H1 (cell line): ENCODE data around the gene DES. TPM values are rescaled to one million over a fixed set of nuclear protein-coding genes. Genes with fewer than 3 reads are reported as not detected.

Source experiments
- CTCF ChIA-PET: fragments of 300-600 bp; sonication (Branson Sonifier 250); formaldehyde crosslinking; loops from one replicate; lab custom pipeline; 2021; ENCODE audit not compliant: partially characterized antibody; lab: Charles Lee
- POLR2A ChIA-PET: fragments of 300-600 bp; sonication (Branson Sonifier 250); formaldehyde crosslinking; loops from one replicate; lab custom pipeline; 2021; ENCODE audit warnings: inconsistent platforms; ENCODE audit not compliant: partially characterized antibody; lab: Charles Lee
- DNase-seq, 2 experiments: peaks; one replicate each; pipeline versions ENCODE4 v3.0.0 to v3.0.0-alpha.2; 2010 to 2022; ENCODE audit warnings: low spot score in 2 of 2, low read depth in 1 of 2, mixed read lengths in 1 of 2
- FAIRE-seq: peaks from 2 replicates; lab custom pipeline; 2011; peaks lifted over from hg19 to GRCh38; lab: Jason Lieb, UNC
- H2AFZ ChIP-seq: 2 replicates; pipeline ENCODE4 v1.8.1; 2012; ENCODE audit warnings: low read length, inconsistent platforms
- H2AK5ac ChIP-seq: 2 replicates; pipeline ENCODE4 v1.6.1; 2013; ENCODE audit warnings: low read depth, low read length
- H2BK120ac ChIP-seq: replicated peaks from 2 replicates; pipeline ENCODE3; 2013; ENCODE audit warnings: low read depth, low read length, inconsistent platforms
- H2BK12ac ChIP-seq: 2 replicates; pipeline ENCODE4 v1.6.1; 2013; ENCODE audit warnings: low read depth, low read length
- H2BK15ac ChIP-seq: 2 replicates; pipeline ENCODE4 v1.6.1; 2013; ENCODE audit warnings: low read length
- H2BK20ac ChIP-seq: 2 replicates; pipeline ENCODE4 v1.6.1; 2013; ENCODE audit warnings: low read length
- H2BK5ac ChIP-seq: 2 replicates; pipeline ENCODE4 v1.6.1; 2013; ENCODE audit warnings: low read depth, low read length
- H3K14ac ChIP-seq: 2 replicates; pipeline ENCODE4 v1.6.1; 2013; ENCODE audit warnings: inconsistent platforms; ENCODE audit not compliant: insufficient read length
- H3K18ac ChIP-seq: 2 replicates; pipeline ENCODE4 v1.6.1; 2013; ENCODE audit warnings: low read length; ENCODE audit errors: extremely low read depth
- H3K23ac ChIP-seq: 2 replicates; pipeline ENCODE4 v1.6.1; 2013; ENCODE audit warnings: inconsistent platforms; ENCODE audit not compliant: insufficient read length
- H3K23me2 ChIP-seq: 2 replicates; pipeline ENCODE4 v1.6.1; 2013; ENCODE audit warnings: low read depth, low read length
- H3K27ac ChIP-seq: 2 replicates; pipeline ENCODE4 v1.6.1; 2011; ENCODE audit warnings: low read depth, low read length, inconsistent platforms
- H3K27me3 ChIP-seq, 4 experiments: replicated peaks in 1 of 4; 1 replicate in 1 of 4; 2 replicates in 3 of 4; pipeline versions ENCODE4 v1.6.1 to v1.8.1; 2011 to 2013; ENCODE audit warnings: low read length in 3 of 4, mild to moderate bottlenecking in 3 of 4, inconsistent platforms in 2 of 4, mixed read lengths in 2 of 4, moderate library complexity in 1 of 4; ENCODE audit not compliant: control insufficient read depth in 3 of 4, insufficient read depth in 3 of 4; ENCODE audit errors: extremely low read depth in 1 of 4
- H3K36me3 ChIP-seq, 4 experiments: 2 replicates each; pipeline versions ENCODE4 v1.6.1 to v1.8.1; 2011 to 2013; ENCODE audit warnings: mild to moderate bottlenecking in 4 of 4, low read length in 3 of 4, moderate library complexity in 2 of 4, control low read depth in 1 of 4, inconsistent platforms in 1 of 4; ENCODE audit not compliant: insufficient read depth in 4 of 4, control insufficient read depth in 2 of 4
- H3K4ac ChIP-seq: replicated peaks from 2 replicates; pipeline ENCODE3; 2013; ENCODE audit warnings: low read length, low read depth, mixed read lengths, inconsistent platforms; ENCODE audit not compliant: insufficient read length
- H3K4me1 ChIP-seq, 4 experiments: replicated peaks in 1 of 4; 1 replicate in 1 of 4; 2 replicates in 3 of 4; pipeline versions ENCODE4 v1.6.1 to v1.8.1; 2011 to 2013; ENCODE audit warnings: low read length in 3 of 4, inconsistent platforms in 2 of 4, mixed read lengths in 1 of 4; ENCODE audit not compliant: insufficient read depth in 4 of 4, control insufficient read depth in 3 of 4
- H3K4me2 ChIP-seq, 2 experiments: 2 replicates each; pipeline versions ENCODE4 v1.6.1 to v1.8.1; 2011 to 2013; ENCODE audit warnings: low read depth in 2 of 2, low read length in 2 of 2, control low read depth in 1 of 2, inconsistent platforms in 1 of 2, mild to moderate bottlenecking in 1 of 2; ENCODE audit not compliant: insufficient read depth in 1 of 2
- H3K4me3 ChIP-seq, 4 experiments: fragments of 200-600, 300-600 bp in 1 of 4; sonication (generic), shearing (Covaris generic), sonication (Bioruptor Twin) in 1 of 4; 2 replicates each; pipeline versions ENCODE4 v1.5.1 to v1.8.1; 2011 to 2016; ENCODE audit warnings: low read length in 4 of 4, low read depth in 3 of 4, control low read depth in 2 of 4, inconsistent platforms in 2 of 4, mild to moderate bottlenecking in 2 of 4, mixed read lengths in 1 of 4, moderate library complexity in 1 of 4; ENCODE audit not compliant: insufficient read depth in 2 of 4; ENCODE audit errors: extremely low read depth in 1 of 4
- H3K56ac ChIP-seq: replicated peaks from 2 replicates; pipeline ENCODE3; 2013; ENCODE audit warnings: low read depth, mild to moderate bottlenecking, mixed read lengths, low read length, inconsistent platforms; ENCODE audit not compliant: insufficient read length
- H3K79me1 ChIP-seq: 2 replicates; pipeline ENCODE4 v1.6.1; 2013; ENCODE audit warnings: low read depth, low read length, control low read depth
- H3K79me2 ChIP-seq, 2 experiments: 2 replicates each; pipeline versions ENCODE4 v1.6.1 to v1.8.1; 2012 to 2013; ENCODE audit warnings: low read length in 2 of 2, mild to moderate bottlenecking in 2 of 2, inconsistent platforms in 1 of 2; ENCODE audit not compliant: insufficient read depth in 2 of 2, control insufficient read depth in 1 of 2
- H3K9ac ChIP-seq, 4 experiments: replicated peaks in 1 of 4; 1 replicate in 1 of 4; 2 replicates in 3 of 4; pipeline versions ENCODE4 v1.6.1 to v1.8.1; 2011 to 2013; ENCODE audit warnings: low read depth in 3 of 4, low read length in 3 of 4, control low read depth in 2 of 4, mild to moderate bottlenecking in 2 of 4, moderate library complexity in 2 of 4, inconsistent platforms in 1 of 4; ENCODE audit errors: extremely low read depth in 1 of 4
- H3K9me3 ChIP-seq, 2 experiments: 2 replicates each; pipeline versions ENCODE4 v1.6.1 to v1.8.1; 2012 to 2013; ENCODE audit warnings: mild to moderate bottlenecking in 2 of 2, moderate library complexity in 2 of 2, control low read depth in 1 of 2, inconsistent platforms in 1 of 2, low read depth in 1 of 2, low read length in 1 of 2, mixed read lengths in 1 of 2; ENCODE audit not compliant: insufficient read depth in 2 of 2
- H4K20me1 ChIP-seq, 2 experiments: replicated peaks in 1 of 2; 2 replicates each; pipeline versions ENCODE3 to v1.8.1; 2011 to 2013; ENCODE audit warnings: inconsistent platforms in 2 of 2, low read length in 2 of 2, mild to moderate bottlenecking in 1 of 2; ENCODE audit not compliant: insufficient read depth in 2 of 2, control insufficient read depth in 1 of 2
- H4K5ac ChIP-seq: 2 replicates; pipeline ENCODE4 v1.6.1; 2013; ENCODE audit warnings: low read length, low read depth, mixed read lengths, inconsistent platforms; ENCODE audit not compliant: insufficient read length
- H4K8ac ChIP-seq: 2 replicates; pipeline ENCODE4 v1.8.0; 2013; ENCODE audit warnings: mild to moderate bottlenecking, moderate library complexity, low read length, inconsistent platforms; ENCODE audit not compliant: insufficient read depth; ENCODE audit errors: extremely low read depth
- H4K91ac ChIP-seq: replicated peaks from 2 replicates; pipeline ENCODE3; 2013; ENCODE audit warnings: low read length, mixed read lengths, inconsistent platforms; ENCODE audit not compliant: insufficient read length
- CHD2 ChIP-seq: IDR thresholded peaks from 2 replicates; pipeline ENCODE4 v1.6.1; 2012; ENCODE audit warnings: low read length, improper control_type of control experiment
- CREB1 ChIP-seq: IDR thresholded peaks from 2 replicates; pipeline ENCODE4 v1.6.1; 2012; ENCODE audit warnings: inconsistent platforms
- EZH2 ChIP-seq: fragments of 200-600 bp; sonication (generic); IDR thresholded peaks from 2 replicates; pipeline ENCODE4 v1.7.1; 2012; ENCODE audit warnings: low read depth, mild to moderate bottlenecking, moderate library complexity, low read length, inconsistent platforms; ENCODE audit not compliant: severe bottlenecking
- KDM4A ChIP-seq: IDR thresholded peaks from one replicate; pipeline ENCODE4 v1.7.1; 2012; ENCODE audit warnings: low read depth, mild to moderate bottlenecking, moderate library complexity, low read length, inconsistent platforms; ENCODE audit not compliant: severe bottlenecking
- RAD21 ChIP-seq, 2 experiments: IDR thresholded peaks in 1 of 2; conservative IDR thresholded peaks in 1 of 2; 2 replicates each; pipeline ENCODE4 v1.6.1; 2011; ENCODE audit warnings: low read depth in 2 of 2, low read length in 2 of 2, improper control_type of control experiment in 1 of 2, inconsistent platforms in 1 of 2, mild to moderate bottlenecking in 1 of 2, moderate library complexity in 1 of 2
- USF2 ChIP-seq: IDR thresholded peaks from 2 replicates; pipeline ENCODE4 v1.6.1; 2011; ENCODE audit warnings: low read length, improper control_type of control experiment
- YY1 ChIP-seq: IDR thresholded peaks from 2 replicates; pipeline ENCODE4 v1.6.1; 2011; ENCODE audit warnings: low read depth, mild to moderate bottlenecking, low read length
- WGBS, 2 experiments: shearing (Covaris generic) in 1 of 2; methylation state at CpG; one replicate each; pipeline versions ENCODE4 v1.1.6 to v1.1.7; 2013 to 2015; ENCODE audit warnings: low lambda C conversion rate in 2 of 2, mixed read lengths in 2 of 2, inconsistent platforms in 1 of 2, low coverage in 1 of 2, missing lambda C conversion rate in 1 of 2; ENCODE audit not compliant: insufficient replicate concordance in 2 of 2, insufficient coverage in 1 of 2, insufficient read length in 1 of 2; ENCODE audit errors: extremely low coverage in 1 of 2, missing lambda C conversion rate in 1 of 2; 5-methylcytosine and 5-hydroxymethylcytosine counted together
- polyA plus RNA-seq, 7 experiments: library from polyadenylated mRNA; depleted of rRNA in 3 of 7; stranded (reverse) in 5 of 7; unstranded in 2 of 7; fragments of >200 nt in 5 of 7; fragments of 200-250 nt in 2 of 7; gene quantifications; 1 replicate in 5 of 7; 2 replicates in 1 of 7; 4 replicates in 1 of 7; pipeline versions ENCODE4 v1.2.1 to v1.2.3, GENCODE V29; 2011 to 2013; ENCODE audit warnings: missing spikeins in 2 of 7, mixed read lengths in 2 of 7
- total RNA-seq: library from RNA; stranded (reverse); fragmentation: NEBNext Ultra II Directional; extraction: Animal tissue kit (Norgen Biotek cat#: 25700); gene quantifications from 2 replicates; pipeline ENCODE4 v1.2.1, GENCODE V29; 2021

The DES gene
- total and polyA plus RNA-seq, 2 of the 8 experiments (the other 6 are each of a cell fraction or from before 2014, with no cell fraction given) = 1.8 to 4.3 TPM

DNA sequence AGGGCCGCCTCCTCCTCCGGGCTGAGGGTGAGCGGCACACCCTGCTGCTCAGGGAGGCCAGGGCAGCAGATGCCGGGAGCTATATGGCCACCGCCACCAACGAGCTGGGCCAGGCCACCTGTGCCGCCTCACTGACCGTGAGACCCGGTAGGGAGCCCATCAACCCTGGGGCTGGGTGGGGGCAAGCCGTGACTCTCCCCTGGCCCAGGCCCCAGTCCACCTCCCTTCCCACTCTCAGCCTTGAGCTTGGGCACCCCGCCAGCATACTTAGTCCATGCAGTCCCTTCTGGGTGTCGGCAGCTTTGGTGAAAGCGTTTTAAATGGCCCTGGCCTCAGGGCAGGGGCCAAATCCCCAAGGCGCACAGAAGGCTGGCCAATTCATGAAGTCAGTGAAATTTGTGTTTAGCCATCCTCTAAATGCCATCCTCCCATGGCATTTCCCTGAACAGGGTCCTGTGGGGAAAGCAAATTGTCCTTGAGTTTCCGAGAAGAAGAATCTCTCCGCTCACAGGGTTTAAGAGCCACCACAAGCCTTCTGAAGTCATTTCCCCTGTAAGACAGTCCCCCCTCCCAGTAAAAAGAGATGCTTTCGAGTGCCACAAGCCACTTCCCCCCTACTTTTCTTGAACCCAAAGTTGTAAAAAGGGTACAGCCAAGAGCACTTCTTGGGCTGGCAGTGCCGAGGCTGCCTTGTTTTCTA lies 33.6 kb downstream of the DES start:
- H4K5ac ChIP-seq = no peak overlapping the region
- H3K23me2 ChIP-seq = peaks cover 5% of the 10 kb centered on the region; the same call in 1 of the 2 replicates
- no peak overlapping the region for H3K4ac ChIP-seq
- no peak overlapping the region for H2BK15ac ChIP-seq
- no peak for DNase-seq
- H3K9me3 ChIP-seq = no peaks in the 10 kb centered on the region
- H2BK120ac ChIP-seq = no peak overlapping the region
- no peak overlapping the region for H3K4me2 ChIP-seq
- H3K27ac ChIP-seq = no peak overlapping the region
- no peak overlapping the region for H3K56ac ChIP-seq
- H3K79me1 ChIP-seq = no peaks in the 10 kb centered on the region
- no peak overlapping the region for H2BK5ac ChIP-seq
- no peak overlapping the region for H4K91ac ChIP-seq
- H2BK20ac ChIP-seq = no peak overlapping the region
- no peak for FAIRE-seq
- ChIA-PET CTCF (interaction anchor here (0.6 to 113.1 kb wide), 4 partner anchors 6 to 553 kb away, joined by 3 to 7248 read pairs (median 3660); partner anchors contain the start of genes ASIC4, CHPF, DES and GMPPA), POLR2A (interaction anchor here (0.6 to 0.7 kb wide), 2 partner anchors 12 to 47 kb away, joined by 3 read pairs; no protein-coding TSS in a partner anchor)
- no peak overlapping the region for H2AK5ac ChIP-seq
- H3K4me3 ChIP-seq = no peak overlapping the region
- H4K20me1 ChIP-seq = peaks cover 2 to 5% of the 10 kb centered on the region in 2 experiments
- WGBS, 2 experiments = 91% methylated on average over 18 of the region's 18 CpGs; no CpG with 5 or more reads in 1 of the 2 experiments
- no peak overlapping the region for H3K14ac ChIP-seq
- no peaks in the 10 kb centered on the region for H3K79me2 ChIP-seq
- no peak overlapping the region for H2BK12ac ChIP-seq
- no peak overlapping the region for H3K9ac ChIP-seq
- peaks cover 0 to 26% (median 7%) of the 10 kb centered on the region in 4 experiments; a peak in 6 of 7 replicates for H3K4me1 ChIP-seq
- H4K8ac ChIP-seq = no peak overlapping the region
- H3K18ac ChIP-seq = no peak overlapping the region
- H2AFZ ChIP-seq = no peak overlapping the region
- peaks cover 6 to 23% (median 19%) of the 10 kb centered on the region in 4 experiments for H3K27me3 ChIP-seq
- H3K36me3 ChIP-seq = no peaks in the 10 kb centered on the region
- H3K23ac ChIP-seq = no peak overlapping the region
- TF ChIP-seq CREB1 (no peak), RAD21 (IDR thresholded peaks at IDR 0.05 in 1 of 2, conservative IDR thresholded peaks at IDR 0.05 in 1 of 2; ENCODE audit: low read depth in 2 of 2, low read length in 2 of 2) (no peak), YY1 (no peak), KDM4A (no peak), CHD2 (no peak), USF2 (no peak), EZH2 (no peak)
